ENCODE data around the gene SACM1L. TPM values are rescaled to one million over a fixed set of nuclear protein-coding genes. Genes with fewer than 3 reads are reported as not detected.

The SACM1L gene
- total RNA-seq, 1 experiment from 2014 or later, result 30.1 TPM

GRCh38 chr3:45758871-45759270, 69.7 kb downstream of the SACM1L start:
- no peaks in the 10 kb centered on the region for H4K20me1 ChIP-seq (ENCODE audit: low read length)
- ATAC-seq, result no peak
- POLR2A ChIA-PET (ENCODE audit: unreplicated experiment), result no interaction called here
- H3K4me1 ChIP-seq (ENCODE audit: insufficient read depth, low read length), result 0 out of 2 replicates have a peak, but pooled peaks cover 7% of the 10 kb centered on the region
- H3K4me3 ChIP-seq (ENCODE audit: low read length), result no peak overlapping the region
- TF ChIP-seq CTCF (conservative IDR thresholded peaks at IDR 0.05; ENCODE audit: low read depth, low read length) (no peak), EZH2phosphoT487 (IDR thresholded peaks at IDR 0.05; ENCODE audit: borderline replicate concordance, low read length) (no peak), EZH2 (IDR thresholded peaks at IDR 0.05; ENCODE audit: low read length, unreplicated experiment) (no peak)
- no peak overlapping the region for H3K9ac ChIP-seq (ENCODE audit: low read length)
- CTCF ChIA-PET, result interaction anchor here (0.6 kb wide), 1 partner anchor 75 kb away, joined by 4 read pairs; no protein-coding TSS in a partner anchor
- no TSS peak for BruUV-seq (replicated peaks)
- H3K27me3 ChIP-seq (ENCODE audit: low read length), result no peaks in the 10 kb centered on the region
- no peaks in the 10 kb centered on the region for H3K9me3 ChIP-seq (ENCODE audit: low read length)
- no peaks in the 10 kb centered on the region for H3F3A ChIP-seq (ENCODE audit: low read length, unreplicated experiment)
- no peaks in the 10 kb centered on the region for H3K79me2 ChIP-seq (ENCODE audit: low read length)
- H3K27ac ChIP-seq (ENCODE audit: low read length), result no peak overlapping the region
- no peaks in the 10 kb centered on the region for H3K36me3 ChIP-seq (ENCODE audit: low read depth, low read length)
- DNase-seq, result no peak
- H2AFZ ChIP-seq (ENCODE audit: low read length), result no peak overlapping the region
- H3K4me2 ChIP-seq (ENCODE audit: low read length), result no peak overlapping the region
- H3K9me2 ChIP-seq (replicated peaks; ENCODE audit: low read length), result no peaks in the 10 kb centered on the region
- intact Hi-C loops (cut with micrococcal nuclease), result no loop called here

GRCh38 chr3:45759851-45760250, 70.7 kb downstream of the SACM1L start:
- TF ChIP-seq EZH2phosphoT487 (IDR thresholded peaks at IDR 0.05; ENCODE audit: borderline replicate concordance, low read length) (no peak), EZH2 (IDR thresholded peaks at IDR 0.05; ENCODE audit: low read length, unreplicated experiment) (no peak), CTCF (conservative IDR thresholded peaks at IDR 0.05; ENCODE audit: low read depth, low read length) (no peak)
- no peak for DNase-seq
- Histone ChIP-seq H3K36me3 (ENCODE audit: low read depth, low read length) (no peaks in the 10 kb centered on the region), H3K9me2 (replicated peaks; ENCODE audit: low read length) (no peaks in the 10 kb centered on the region), H3K9ac (ENCODE audit: low read length) (no peak overlapping the region), H3K9me3 (ENCODE audit: low read length) (no peaks in the 10 kb centered on the region), H3K27me3 (ENCODE audit: low read length) (no peaks in the 10 kb centered on the region), H3K27ac (ENCODE audit: low read length) (no peak overlapping the region), H3K4me2 (ENCODE audit: low read length) (no peak overlapping the region), H2AFZ (ENCODE audit: low read length) (no peak overlapping the region), H3K4me1 (ENCODE audit: insufficient read depth, low read length) (0 out of 2 replicates have a peak, but pooled peaks cover 7% of the 10 kb centered on the region), H4K20me1 (ENCODE audit: low read length) (no peaks in the 10 kb centered on the region), H3K4me3 (ENCODE audit: low read length) (no peak overlapping the region), H3F3A (ENCODE audit: low read length, unreplicated experiment) (no peaks in the 10 kb centered on the region), H3K79me2 (ENCODE audit: low read length) (no peaks in the 10 kb centered on the region)
- intact Hi-C loops (cut with micrococcal nuclease), result loop anchor here (2.0 kb wide), 1 partner anchor 319 kb away; no protein-coding TSS in a partner anchor
- ChIA-PET POLR2A (ENCODE audit: unreplicated experiment) (no interaction called here), CTCF (no interaction called here)
- ATAC-seq, result no peak
- no TSS peak for BruUV-seq (replicated peaks)
